IPS-11a (cell line): ENCODE results near the gene RANBP17.
"Not testable (repeated sequence)": the region's sequence is repeated elsewhere in the genome, so short reads cannot be mapped to it uniquely, and the experiment has no call there.

Source experiments
- H3K4me3 ChIP-seq: one replicate; pipeline ENCODE4 v1.5.1; 2013; ENCODE audit warnings: low read depth, low read length, control low read depth

RANBP17 gene

DNA sequence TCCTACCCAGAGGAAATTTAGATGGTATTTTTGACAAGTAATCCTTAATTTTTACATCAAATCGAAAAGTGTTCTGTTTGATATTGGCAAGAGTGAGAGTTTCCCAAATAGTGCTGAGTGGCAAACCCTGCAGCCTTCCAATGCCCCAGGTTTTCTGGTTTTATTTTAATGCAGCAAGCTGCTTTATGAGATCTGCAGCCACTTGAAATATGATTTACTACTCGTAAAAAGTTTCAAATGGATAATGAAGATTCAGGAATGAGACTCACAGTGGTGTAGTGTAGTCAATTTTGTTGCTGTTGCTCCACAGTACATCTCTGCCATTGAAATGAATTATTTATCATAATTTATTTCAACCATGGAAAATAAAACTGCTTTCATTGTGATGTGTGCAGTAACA, 423.6 kb downstream of the RANBP17 start:
- no peak overlapping the region for H3K4me3 ChIP-seq

DNA sequence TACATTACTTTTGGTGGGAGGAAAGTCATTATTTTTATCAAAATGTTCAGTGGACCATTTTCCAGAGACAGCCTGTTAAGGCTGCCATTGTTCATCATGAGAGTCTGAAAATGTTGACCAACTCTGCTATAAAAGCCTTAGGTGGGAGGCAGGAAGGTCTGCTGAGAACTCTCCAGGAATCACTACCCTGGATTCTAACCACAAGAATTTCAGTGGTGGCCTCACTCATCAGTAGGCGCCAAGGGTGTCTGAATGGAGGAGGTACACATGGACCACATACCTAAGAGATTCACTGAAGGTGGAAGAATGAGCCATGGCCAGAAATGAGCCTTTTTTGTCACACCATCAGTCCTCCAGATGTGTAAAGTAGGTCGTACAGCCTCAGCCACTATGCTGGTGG, 426.2 kb downstream of the RANBP17 start:
- no peak overlapping the region for H3K4me3 ChIP-seq

DNA sequence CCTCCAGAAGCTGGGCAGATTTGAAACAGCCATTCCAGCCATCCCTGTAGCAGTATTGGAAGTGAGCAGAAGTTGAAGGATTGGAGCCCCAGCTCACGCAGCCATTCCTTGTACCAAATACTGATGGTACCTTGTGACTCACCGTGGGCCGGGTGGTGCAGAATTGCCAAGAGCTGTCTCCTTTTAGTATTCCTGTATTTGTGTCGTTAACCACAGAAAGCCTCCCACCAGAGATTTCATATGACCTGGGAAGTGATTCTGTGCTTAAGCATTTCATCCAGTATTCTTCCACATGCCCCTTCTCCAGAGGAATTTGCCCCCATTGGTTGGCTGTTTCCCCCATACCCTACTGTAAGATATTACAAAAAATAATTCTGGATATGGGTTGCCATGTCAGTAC, 429.6 kb downstream of the RANBP17 start:
- no peak overlapping the region for H3K4me3 ChIP-seq

DNA sequence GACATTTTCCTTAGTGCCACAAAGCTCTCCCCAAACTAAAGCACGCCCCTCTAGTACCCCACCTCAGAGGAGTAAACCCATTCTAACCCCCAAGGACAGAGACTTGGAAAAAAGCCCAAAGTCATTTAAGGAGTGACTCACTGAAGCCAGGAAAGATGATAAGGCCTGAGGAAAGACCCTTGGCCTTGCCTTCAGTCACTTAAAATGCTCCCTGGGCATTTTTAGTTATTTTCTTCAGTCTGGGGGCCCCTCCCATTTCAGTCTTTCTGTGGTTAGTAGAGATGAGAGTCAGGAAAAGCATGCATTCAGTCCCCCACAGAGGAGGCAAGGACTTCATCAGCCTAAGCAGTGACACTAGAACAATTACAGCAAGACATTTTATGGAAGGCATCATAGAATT, 433.5 kb downstream of the RANBP17 start:
- H3K4me3 ChIP-seq = no peak overlapping the region

GRCh38 chr5:171295801-171296200, 434.0 kb downstream of the RANBP17 start:
- H3K4me3 ChIP-seq = no peak overlapping the region

DNA sequence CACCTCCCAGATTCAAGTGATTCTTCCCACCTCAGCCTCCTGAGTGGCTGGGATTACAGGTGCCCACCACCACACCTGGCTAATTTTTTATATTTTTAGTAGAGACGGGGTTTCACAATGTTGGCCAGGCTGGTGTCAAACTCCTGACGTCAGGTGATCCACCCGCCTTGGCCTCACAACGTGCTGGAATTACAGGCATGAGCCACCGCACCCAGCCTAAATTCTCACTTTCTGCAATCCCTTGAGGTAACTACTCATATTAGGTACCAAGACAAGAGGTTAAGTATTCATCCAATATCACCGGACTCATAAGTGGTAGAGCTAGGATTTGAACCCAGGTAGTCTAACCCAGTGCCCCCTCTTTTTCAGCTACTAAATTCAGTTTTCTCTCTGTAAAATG, 436.1 kb downstream of the RANBP17 start:
- H3K4me3 ChIP-seq = not testable (repeated sequence)

DNA sequence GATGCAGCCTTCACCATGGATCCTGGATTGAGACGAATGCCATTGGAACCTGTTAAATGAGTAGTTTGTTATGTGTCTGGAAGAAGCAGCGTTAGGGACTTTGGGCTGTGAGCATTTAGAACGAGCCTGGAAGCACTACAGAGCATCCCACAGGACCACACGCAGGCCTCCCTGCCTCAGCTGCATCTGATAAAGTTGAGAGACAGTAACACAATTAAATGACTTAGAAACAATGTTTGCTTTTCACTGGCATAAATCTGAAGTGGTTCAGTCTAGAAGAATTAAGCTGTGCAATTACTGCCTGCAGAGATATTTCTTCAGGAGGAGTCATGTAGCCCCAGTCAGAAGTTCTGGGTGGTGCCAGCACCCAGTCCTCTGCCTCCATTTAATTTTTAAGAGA, 437.4 kb downstream of the RANBP17 start:
- H3K4me3 ChIP-seq = no peak overlapping the region

DNA sequence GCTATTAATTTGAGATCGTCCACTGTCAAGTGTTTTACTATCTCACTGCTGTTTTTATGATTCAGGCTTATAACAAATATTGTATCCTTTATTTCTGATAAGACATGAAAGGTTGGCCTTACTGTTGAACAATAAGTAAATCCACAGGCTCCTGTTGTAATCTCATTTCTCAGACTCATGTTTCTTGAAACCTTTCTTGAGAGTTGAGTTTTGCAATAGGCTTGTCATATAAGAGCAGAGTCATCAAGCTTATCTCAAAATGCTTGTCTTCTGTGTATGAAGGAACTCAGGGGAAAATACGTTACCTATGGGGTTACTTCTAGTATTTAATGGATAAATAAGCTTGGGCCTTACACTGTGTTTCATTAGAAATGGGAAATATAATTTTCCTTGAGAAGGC, 438.0 kb downstream of the RANBP17 start:
- H3K4me3 ChIP-seq = no peak overlapping the region

DNA sequence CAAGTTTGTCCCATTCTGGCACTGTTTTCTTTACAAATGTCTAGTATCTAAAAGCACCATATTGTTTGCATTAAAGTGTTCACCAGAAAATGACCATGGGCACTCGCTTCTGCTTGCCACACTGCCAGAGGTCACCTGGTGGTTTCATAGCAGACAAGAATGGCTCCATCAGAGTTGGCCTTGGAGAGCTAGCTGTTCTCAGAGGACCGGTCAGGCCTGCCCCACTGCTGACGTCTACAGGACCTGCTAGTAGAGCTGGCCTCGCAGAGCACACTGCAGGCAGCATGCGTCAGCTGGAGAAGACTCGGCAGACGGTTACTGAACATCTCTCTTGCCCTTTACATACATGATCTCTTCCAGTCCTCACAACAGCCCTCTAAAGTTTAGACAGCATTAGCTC, 438.5 kb downstream of the RANBP17 start:
- H3K4me3 ChIP-seq = no peak overlapping the region

DNA sequence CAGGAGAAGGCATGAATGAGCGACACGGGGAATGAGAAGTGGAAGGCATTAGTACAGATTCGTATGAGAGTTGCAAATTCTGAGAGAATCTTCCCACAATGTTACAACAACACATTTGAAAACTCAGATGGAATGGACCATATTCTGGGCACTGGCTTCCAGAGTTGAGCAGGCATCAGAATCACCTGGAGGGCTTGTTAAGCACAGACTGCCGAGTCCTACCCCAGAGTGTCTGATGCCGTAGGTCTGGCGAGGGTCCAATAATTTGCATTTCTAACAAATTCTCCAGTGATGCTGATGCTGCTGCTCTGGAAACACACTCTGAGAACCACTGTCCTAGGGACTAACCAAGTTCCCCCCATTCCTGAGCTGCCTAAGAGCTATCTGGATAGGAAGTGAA, 444.3 kb downstream of the RANBP17 start:
- H3K4me3 ChIP-seq = no peak overlapping the region

- H3K4me3 ChIP-seq = no peak overlapping the region
These were observed 445.2 kb downstream of the RANBP17 start for GRCh38 chr5:171306781-171307591.

DNA sequence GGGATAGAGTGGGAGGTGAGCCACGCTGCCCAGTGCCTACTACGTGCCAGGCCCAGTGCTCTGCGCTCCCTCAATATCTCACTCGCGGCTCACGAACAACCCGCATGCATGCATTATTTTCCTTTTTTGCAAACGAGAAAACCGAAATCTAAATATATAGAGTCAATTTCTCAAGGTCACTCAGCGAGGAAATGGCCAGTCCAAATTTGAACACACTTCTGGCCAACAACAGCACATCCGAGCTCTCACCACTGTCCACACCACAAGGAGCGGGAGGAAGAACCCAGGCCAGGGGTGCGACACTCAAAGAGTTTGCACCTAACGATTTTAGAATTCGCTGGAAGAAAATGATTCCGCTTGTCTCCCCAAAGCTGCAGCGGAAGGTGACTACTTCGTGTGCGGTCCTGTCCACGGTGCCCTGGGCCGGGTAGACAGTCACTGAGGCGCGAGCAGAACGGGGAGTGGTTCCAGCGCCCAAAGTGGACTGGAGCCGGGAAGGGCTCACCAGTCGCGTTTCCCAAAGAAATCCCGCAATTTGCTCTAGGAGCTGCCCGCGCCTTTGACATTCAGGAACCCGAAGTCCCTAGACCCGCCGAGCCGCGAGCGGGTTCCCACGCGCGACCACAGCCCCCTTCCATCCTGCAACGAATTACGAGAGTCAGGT, 446.1 kb downstream of the RANBP17 start:
- H3K4me3 ChIP-seq = no peak overlapping the region

DNA sequence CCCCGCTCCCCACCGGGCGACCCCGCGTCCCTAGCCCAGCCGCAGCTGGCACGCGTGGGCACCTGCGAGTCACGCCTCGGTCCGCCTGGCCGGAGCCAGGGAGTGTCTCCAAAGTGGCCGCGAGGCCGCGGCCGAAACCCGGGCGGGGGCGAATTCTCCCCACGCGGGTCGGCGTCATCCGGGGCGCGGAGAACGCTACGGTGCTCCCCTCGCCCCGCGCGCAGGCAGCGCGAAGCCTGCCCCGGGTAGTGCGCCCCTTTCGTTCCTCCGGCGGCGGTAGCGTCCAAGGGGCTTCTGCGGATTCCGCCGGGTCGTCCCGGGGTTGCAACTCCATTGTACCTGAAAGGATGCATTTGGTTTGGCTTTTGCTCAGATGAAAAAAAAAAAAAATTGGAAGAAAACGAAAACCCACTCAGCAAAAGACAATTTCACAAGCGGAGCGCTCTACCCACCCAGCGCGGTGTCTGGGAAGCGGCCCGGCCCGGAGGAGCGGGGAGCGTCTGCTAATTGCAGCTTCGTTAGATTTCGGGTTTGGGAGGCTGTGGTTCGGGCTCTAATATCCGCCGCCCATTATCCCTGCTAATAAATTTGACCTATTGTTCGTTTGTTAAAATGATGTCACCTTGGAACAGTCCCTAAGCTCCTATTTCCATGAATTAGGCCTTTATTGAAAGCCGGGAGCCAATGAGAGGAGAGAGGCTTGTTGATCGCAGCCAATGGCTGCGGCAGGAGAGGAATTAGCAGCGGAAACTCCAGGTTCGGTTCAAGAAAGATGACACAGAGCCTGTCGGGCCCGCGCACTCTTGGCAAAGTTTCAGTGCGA, 446.8 kb downstream of the RANBP17 start, which contains the start of gene TLX3:
TLX3 (plus strand) TSS at position 796 of the 823 bp plus-strand sequence. CDS start 118 bp downstream, outside the sequence.
- no peak within 1 kb of the TSS for H3K4me3 ChIP-seq

GRCh38 chr5:171309276-171310211, 447.7 kb downstream of the RANBP17 start:
- no peak overlapping the region for H3K4me3 ChIP-seq

GRCh38 chr5:171310212-171310818, 448.5 kb downstream of the RANBP17 start:
- no peak overlapping the region for H3K4me3 ChIP-seq

GRCh38 chr5:171310819-171311321, 449.1 kb downstream of the RANBP17 start:
- no peak overlapping the region for H3K4me3 ChIP-seq

GRCh38 chr5:171311322-171312077, 449.7 kb downstream of the RANBP17 start:
- no peak overlapping the region for H3K4me3 ChIP-seq

GRCh38 chr5:171312129-171312974, 450.5 kb downstream of the RANBP17 start:
- no peak overlapping the region for H3K4me3 ChIP-seq
